ENCODE measurements around the gene ZNF208.
"Not testable (repeated sequence)": the region's sequence is repeated elsewhere in the genome, so short reads cannot be mapped to it uniquely, and the experiment has no call there.

ZNF208 gene

DNA sequence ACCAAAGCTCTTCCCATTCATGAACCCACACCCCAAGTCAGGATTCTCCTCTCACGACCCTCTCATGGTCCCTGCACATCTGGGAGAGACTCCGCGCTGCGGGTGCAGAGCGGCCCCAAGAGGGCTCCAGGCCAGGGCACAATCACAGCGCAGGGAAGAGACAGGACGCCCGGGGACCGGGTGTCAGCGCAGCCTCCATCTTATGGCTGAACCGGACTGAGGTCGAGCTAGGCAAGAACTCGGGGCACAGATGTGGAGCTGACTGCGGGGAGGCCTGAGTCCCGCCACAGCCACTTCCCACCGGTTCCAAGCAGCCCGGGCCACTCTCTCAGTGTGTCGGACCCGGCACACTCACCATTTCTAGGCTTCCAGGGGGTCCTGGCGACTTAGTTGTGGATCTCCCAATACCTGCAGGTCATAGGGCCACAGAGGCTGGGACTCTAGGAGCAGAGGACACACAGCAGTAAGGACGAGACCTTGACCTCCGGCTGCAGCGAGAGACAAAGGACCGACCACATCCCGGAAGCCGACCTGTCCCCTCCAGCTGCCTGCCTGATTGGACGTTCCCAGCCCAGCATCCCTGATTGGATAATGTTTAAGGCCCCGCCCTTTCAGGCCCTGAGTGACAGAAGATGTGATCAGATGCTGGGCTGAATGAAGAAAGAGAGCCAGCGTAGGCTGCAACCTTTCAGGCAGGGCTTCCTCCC, at the start of gene ZNF208:
TSS of gene ZNF208 (minus strand) at position 507 of the 707 bp plus-strand sequence. CDS start at position 358, 149 bp downstream.
- not testable (repeated sequence) for DNase-seq (ENCODE audit: low read depth)

GRCh38 chr19:22052644-22053013, 41.9 kb upstream of the ZNF208 start:
- DNase-seq (ENCODE audit: low read depth), result no peak

DNA sequence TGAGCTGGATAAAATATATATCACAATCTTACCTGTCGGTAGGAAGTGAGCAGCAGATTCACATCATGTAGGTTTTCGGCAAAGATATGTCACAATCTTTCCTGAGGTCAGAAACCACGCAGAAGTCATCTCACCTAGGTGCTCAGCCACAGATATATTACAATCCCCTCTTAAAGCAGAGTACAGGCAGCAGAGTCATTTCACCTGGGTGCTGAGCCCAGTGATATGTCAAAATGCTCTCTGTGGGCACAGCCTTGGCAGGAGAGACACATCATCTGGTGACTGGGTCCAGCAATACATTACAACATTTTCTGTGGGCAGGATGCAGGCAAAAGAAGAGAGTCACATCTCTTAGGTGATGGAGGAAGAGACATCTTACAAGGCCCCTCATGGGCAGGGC, 30.4 kb upstream of the ZNF208 start:
- DNase-seq (ENCODE audit: low read depth), result not testable (repeated sequence)

DNA sequence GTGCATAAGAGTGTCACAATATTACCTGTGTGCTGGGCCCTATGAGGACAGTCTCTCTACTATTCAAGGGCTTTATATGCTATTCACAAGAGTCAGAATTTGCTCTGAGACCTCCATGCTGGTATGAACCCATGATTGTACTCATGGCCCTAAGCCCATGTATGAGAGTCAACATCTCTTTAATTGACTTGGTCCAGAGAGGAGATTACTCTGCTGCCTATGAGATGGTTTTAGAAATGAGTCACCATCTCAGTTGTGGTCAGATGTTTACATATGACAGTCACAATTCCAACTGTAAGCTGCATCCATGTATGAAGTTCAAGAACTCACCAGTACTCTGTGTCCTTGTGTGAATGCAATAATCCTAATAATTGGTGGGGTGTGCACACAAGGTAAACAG, 19.9 kb upstream of the ZNF208 start:
- DNase-seq (ENCODE audit: low read depth), result no peak

DNA sequence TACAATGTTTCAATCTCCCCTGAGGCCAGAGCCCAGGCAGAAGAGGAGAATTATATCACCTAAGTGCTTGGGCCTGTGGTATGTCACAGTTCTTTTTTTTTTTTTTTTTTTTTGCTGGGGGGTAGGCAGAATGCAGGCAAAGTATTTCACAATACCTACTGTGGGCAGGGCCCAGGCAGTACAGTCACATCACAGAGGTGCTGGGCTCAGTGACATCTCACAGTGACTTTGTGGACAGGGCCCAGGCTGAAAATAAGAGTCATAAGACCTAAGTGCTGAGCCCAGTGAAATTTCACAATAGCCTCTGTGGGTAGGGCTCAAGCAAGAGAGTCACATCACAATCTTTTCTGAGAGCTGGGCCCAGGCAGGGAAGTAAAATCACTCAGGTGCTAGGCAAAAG, 15.9 kb upstream of the ZNF208 start:
- DNase-seq (ENCODE audit: low read depth), result no peak

GRCh38 chr19:22025539-22025938, 14.8 kb upstream of the ZNF208 start:
- not testable (repeated sequence) for DNase-seq (ENCODE audit: low read depth)

- DNase-seq (ENCODE audit: low read depth), result no peak
Measured at GRCh38 chr19:21970466-21970865, 40.3 kb downstream of the ZNF208 start.

GRCh38 chr19:21947775-21948174, 63.0 kb downstream of the ZNF208 start:
- no peak for DNase-seq (ENCODE audit: low read depth)

GRCh38 chr19:21940684-21941083, 70.1 kb downstream of the ZNF208 start:
- DNase-seq (ENCODE audit: low read depth), result no peak

- DNase-seq (ENCODE audit: low read depth), result no peak
Measured at GRCh38 chr19:21934593-21934992, 76.2 kb downstream of the ZNF208 start.

DNA sequence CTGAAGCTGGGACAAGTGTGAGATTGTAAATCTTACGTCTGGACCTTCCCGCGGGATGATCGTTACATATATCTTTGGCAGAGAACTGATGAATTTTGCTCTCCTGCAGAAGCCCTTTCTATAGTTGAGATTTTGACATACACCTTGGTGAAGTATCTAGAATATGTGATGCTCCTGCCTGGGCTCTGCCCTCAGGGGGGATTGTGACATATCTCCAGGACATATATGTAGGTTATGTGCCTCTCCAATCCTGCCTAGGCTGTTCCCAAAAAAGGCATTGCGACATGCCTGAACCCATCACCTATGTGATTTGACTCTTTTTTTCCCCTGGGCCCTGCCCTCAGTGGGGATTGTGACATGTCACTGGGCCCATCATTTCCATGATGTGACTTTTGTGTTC, 76.6 kb downstream of the ZNF208 start:
- no peak for DNase-seq (ENCODE audit: low read depth)

DNA sequence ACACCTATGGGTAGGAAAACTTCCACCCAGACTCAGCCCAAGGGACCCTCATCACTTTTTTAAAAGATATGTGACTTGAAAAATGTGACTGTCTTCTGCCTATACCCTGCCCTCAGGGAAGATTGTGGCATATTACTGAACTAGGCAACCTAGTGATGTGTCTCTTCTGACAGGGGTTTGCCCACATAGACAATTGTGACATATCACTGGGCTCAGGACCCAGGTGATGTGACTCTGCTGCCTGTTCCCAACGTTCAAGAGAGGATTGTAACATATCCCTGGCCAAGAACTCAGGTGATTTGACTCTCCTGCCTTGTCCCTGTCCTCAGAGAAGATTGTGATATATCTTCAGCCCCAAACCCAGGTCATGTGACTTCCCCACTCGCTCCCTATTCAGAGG, 88.5 kb downstream of the ZNF208 start:
- DNase-seq (ENCODE audit: low read depth), result no peak

DNA sequence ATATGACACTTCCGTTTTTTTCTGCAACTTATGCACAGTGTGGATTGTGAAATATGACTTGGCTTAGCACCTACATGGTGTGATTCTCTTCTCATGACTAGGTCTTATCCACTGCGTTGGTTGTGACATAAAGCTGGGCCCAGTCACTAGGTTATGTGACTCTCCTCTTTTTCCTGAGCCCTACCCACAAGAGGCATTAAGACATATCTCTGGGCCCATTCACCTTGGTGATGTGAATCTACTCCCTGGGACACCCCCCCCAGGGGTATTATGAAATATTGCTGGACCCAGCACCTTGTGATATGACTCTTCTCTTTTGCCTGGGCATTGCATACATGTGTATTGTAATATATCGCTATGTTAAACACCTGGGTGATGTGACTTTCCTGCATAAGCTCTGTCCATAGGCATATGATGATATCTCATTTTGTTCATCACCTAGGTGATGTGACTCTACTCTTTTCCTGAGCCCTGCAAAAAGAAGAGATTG, 89.0 kb downstream of the ZNF208 start:
- DNase-seq (ENCODE audit: low read depth), result no peak

GRCh38 chr19:21915411-21915810, 95.3 kb downstream of the ZNF208 start:
- no peak for DNase-seq (ENCODE audit: low read depth)

GRCh38 chr19:21912654-21913053, 98.1 kb downstream of the ZNF208 start:
- no peak for DNase-seq (ENCODE audit: low read depth)

DNA sequence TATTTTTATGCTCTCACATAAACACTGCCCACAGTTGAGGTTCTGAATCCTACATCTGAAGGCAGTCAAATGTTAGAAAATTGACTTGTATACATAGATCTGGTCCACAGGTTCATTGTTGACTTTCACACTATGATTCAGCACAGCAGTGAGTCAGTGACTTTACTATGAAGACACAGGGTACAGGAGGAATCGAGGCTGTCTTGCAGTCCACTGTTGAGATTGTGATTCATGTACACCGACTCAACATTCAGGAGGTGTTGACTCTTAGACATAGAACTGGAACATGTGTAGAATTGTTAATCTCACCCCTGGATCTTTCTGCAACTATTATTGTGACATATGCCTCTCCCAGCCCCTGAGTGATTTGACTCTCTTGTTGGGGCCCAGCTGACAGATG, 100.4 kb downstream of the ZNF208 start:
- DNase-seq (ENCODE audit: low read depth), result no peak

- DNase-seq (ENCODE audit: low read depth), result no peak
Measured at GRCh38 chr19:21908066-21908465, 102.7 kb downstream of the ZNF208 start.

DNA sequence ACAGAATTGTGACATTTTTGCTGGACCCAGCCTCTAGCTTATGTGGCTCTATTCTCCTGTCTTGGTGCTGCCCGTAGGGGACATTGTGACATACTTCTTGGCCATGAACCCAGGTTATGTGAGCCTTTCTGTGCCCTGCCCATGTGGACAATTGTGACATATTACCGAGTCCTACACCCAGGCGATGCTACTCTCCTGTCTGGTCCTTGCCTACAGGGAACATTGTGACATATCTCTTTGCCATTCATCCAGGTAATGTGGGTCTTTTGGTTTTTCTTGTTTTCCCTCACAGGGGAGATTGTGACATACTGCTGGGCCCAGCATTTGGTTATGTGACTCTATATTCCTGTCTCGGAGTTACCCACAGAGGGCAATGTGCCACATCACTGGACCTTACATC, 103.2 kb downstream of the ZNF208 start:
- DNase-seq (ENCODE audit: low read depth), result no peak

GRCh38 chr19:21902571-21902970, 108.2 kb downstream of the ZNF208 start:
- DNase-seq (ENCODE audit: low read depth), result no peak

DNA sequence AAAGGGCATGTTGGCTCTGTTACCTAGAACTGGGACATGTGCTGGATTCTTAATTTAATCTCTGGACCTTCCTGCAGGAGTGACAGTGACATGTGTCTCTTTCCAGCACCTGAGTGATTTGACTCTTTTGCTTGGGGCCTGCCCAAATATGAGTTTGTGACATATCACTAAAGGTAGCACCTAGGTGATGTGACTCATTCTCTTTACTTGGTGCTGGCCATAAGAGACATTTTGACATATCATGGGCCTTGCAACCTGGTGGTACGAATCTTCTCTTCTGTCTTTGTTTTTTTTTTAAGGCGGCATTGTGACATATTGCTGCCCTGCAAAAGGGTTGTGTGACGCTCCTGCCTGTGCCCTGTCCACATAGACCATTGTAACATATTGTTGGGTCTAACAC, 108.9 kb downstream of the ZNF208 start:
- no peak for DNase-seq (ENCODE audit: low read depth)

DNA sequence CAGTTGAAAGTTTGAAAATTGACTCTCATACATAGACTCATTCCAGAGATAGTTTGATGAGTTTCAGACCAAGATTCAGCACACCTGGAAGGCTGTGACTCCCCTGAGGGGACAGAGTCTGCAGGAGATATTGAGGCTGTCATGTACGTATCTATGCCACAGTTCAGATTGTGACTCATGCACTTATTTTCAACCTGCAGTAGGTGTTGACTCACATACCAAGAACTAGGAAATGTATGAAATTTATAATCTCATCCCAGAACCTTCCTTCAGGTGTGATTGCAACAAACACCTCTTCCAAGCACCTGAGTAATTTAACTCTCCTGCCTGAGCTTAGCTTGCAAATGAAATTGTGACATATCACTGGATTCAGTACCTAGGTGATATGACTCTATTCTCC, 110.3 kb downstream of the ZNF208 start:
- DNase-seq (ENCODE audit: low read depth), result no peak

- DNase-seq (ENCODE audit: low read depth), result no peak
Measured at GRCh38 chr19:21891086-21891485, 119.7 kb downstream of the ZNF208 start.

DNA sequence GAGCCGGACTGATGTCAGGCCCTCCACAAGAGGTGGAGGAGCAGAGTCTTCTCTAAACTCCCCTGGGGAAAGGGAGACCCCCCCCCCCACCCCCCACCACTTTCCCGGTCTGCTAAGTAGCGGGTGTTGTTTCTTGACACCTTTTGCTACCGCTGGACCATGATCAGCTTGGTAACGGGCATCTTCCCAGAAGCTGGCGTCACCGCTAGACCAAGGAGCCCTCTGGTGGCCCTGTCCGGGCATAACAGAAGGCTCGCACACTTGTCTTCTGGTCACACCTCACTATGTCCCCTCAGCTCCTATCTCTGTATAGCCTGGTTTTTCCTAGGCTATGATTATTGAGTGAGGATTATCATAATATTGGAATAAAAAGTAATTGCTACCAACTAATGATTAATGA, 120.7 kb downstream of the ZNF208 start:
- not testable (repeated sequence) for DNase-seq (ENCODE audit: low read depth)

DNA sequence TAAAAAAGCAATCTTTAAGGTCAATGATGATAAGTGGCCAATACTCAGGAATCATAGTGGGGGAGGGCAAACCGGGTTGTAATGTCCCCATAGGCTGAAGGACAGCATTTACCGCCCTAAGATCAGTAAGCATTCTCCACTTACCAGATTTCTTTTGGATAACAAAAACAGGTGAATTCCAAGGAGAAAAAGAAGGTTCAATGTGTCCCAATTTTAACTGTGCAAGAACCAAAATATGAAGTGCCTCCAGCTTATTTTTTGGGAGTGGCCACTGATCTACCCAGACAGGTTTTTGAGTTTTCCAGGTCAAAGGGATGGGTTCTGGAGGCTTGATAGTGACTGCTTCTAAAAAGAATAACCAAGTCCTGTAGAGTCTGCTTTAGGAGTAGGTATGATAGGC, 125.2 kb downstream of the ZNF208 start:
- not testable (repeated sequence) for DNase-seq (ENCODE audit: low read depth)
